ENCODE results near the gene ARMH2. TPM values are rescaled to one million over a fixed set of nuclear protein-coding genes. Genes with fewer than 3 reads are reported as not detected.

The ARMH2 gene
- polyA plus RNA-seq, 1 donor from 2014 or later, result 0.73 TPM

DNA sequence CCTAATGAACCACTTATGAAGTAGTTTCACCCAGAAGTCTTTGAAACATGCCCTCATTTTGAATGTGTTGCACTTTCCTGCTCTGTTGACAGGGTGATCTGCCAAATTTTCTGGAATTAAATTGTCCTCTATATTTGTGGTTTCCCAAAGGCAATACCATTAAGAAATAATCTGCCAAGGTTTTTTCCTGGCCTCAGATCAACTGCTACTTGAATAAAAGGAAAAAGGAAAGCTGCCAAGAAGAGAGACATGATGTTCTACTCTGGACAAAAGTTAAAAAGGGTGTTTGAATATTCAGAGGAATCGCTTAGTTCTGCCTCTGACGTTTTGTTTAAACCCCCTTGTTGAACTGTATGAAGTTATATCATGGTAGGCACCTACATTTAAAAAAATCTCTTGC is 37.4 kb upstream of the ARMH2 start:
- no peak overlapping the region for H3K4me3 ChIP-seq (ENCODE audit: low read length)
- no peak for TF ChIP-seq RAD21 (conservative IDR thresholded peaks at IDR 0.05)
- no peak for TF ChIP-seq EZH2 (IDR thresholded peaks at IDR 0.05; ENCODE audit: borderline replicate concordance, insufficient read depth, low read length, poor library complexity, severe bottlenecking)
- TF ChIP-seq, protein P1, sequence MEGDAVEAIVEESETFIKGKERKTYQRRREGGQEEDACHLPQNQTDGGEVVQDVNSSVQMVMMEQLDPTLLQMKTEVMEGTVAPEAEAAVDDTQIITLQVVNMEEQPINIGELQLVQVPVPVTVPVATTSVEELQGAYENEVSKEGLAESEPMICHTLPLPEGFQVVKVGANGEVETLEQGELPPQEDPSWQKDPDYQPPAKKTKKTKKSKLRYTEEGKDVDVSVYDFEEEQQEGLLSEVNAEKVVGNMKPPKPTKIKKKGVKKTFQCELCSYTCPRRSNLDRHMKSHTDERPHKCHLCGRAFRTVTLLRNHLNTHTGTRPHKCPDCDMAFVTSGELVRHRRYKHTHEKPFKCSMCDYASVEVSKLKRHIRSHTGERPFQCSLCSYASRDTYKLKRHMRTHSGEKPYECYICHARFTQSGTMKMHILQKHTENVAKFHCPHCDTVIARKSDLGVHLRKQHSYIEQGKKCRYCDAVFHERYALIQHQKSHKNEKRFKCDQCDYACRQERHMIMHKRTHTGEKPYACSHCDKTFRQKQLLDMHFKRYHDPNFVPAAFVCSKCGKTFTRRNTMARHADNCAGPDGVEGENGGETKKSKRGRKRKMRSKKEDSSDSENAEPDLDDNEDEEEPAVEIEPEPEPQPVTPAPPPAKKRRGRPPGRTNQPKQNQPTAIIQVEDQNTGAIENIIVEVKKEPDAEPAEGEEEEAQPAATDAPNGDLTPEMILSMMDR (IDR thresholded peaks at IDR 0.05; ENCODE audit: poor library complexity, severe bottlenecking), result no peak
- no peak for TF ChIP-seq TAF1 (IDR thresholded peaks at IDR 0.05; ENCODE audit: low read depth)
- no peak for TF ChIP-seq POLR2AphosphoS5 (IDR thresholded peaks at IDR 0.05)
- TF ChIP-seq EP300 (conservative IDR thresholded peaks at IDR 0.05; ENCODE audit: poor library complexity, severe bottlenecking), result no peak
- TF ChIP-seq, protein P2, sequence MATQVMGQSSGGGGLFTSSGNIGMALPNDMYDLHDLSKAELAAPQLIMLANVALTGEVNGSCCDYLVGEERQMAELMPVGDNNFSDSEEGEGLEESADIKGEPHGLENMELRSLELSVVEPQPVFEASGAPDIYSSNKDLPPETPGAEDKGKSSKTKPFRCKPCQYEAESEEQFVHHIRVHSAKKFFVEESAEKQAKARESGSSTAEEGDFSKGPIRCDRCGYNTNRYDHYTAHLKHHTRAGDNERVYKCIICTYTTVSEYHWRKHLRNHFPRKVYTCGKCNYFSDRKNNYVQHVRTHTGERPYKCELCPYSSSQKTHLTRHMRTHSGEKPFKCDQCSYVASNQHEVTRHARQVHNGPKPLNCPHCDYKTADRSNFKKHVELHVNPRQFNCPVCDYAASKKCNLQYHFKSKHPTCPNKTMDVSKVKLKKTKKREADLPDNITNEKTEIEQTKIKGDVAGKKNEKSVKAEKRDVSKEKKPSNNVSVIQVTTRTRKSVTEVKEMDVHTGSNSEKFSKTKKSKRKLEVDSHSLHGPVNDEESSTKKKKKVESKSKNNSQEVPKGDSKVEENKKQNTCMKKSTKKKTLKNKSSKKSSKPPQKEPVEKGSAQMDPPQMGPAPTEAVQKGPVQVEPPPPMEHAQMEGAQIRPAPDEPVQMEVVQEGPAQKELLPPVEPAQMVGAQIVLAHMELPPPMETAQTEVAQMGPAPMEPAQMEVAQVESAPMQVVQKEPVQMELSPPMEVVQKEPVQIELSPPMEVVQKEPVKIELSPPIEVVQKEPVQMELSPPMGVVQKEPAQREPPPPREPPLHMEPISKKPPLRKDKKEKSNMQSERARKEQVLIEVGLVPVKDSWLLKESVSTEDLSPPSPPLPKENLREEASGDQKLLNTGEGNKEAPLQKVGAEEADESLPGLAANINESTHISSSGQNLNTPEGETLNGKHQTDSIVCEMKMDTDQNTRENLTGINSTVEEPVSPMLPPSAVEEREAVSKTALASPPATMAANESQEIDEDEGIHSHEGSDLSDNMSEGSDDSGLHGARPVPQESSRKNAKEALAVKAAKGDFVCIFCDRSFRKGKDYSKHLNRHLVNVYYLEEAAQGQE (IDR thresholded peaks at IDR 0.05; ENCODE audit: borderline replicate concordance), result no peak
- no peaks in the 10 kb centered on the region for H3K9me2 ChIP-seq (ENCODE audit: insufficient read depth, low read length)
- no peaks in the 10 kb centered on the region for H4K20me1 ChIP-seq (ENCODE audit: insufficient read depth)
- H3K4me2 ChIP-seq (ENCODE audit: low read length), result no peak overlapping the region
- H3K27ac ChIP-seq (ENCODE audit: low read length), result no peak overlapping the region
- H3K9me3 ChIP-seq (ENCODE audit: low read length), result no peaks in the 10 kb centered on the region
- H3K36me3 ChIP-seq (ENCODE audit: insufficient read depth, low read length), result peaks cover 18% of the 10 kb centered on the region
- H3K79me2 ChIP-seq (replicated peaks; ENCODE audit: insufficient read depth, low read length), result no peaks in the 10 kb centered on the region
- H3F3A ChIP-seq (ENCODE audit: insufficient read depth, low read length, poor library complexity, severe bottlenecking), result no peaks in the 10 kb centered on the region
- H3K27me3 ChIP-seq (ENCODE audit: insufficient read depth, low read depth, low read length), result no peaks in the 10 kb centered on the region
- H3K9ac ChIP-seq (ENCODE audit: low read length), result no peak overlapping the region
- H2AFZ ChIP-seq (ENCODE audit: low read depth, low read length), result no peak overlapping the region

DNA sequence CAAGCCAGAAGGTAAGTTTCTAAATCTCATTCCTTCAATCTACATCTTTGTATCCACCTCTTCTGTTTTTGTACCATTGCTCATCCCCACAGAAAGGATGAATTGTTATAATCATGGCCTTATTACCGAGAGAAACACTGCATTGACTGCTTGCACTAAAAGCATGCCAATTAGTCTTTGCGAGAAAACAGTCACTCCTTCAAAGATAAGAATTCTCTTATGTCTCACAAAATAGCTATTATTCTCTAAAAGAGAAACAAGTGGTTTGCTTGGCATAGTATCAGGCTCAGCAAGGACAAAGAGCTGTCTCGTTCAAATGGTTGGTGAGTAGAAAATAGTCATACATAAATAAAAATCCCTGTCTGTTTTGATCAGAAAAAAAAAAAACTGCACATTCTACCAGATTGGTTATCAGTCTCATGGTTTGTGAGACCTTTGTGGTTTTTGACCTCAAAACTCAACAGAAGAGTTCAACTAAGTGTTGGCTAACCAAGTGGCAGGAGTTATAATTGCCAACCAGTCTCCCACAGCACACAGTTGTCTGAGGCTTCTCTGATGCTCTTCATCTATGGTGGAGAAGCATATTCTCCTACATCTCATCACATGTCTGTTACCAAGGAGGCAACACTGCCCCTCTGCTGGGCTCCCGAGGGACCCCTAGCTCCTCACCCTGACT is 35.1 kb upstream of the ARMH2 start:
- Histone ChIP-seq H3K27ac (ENCODE audit: low read length) (no peak overlapping the region), H3K79me2 (replicated peaks; ENCODE audit: insufficient read depth, low read length) (no peaks in the 10 kb centered on the region), H3K9me3 (ENCODE audit: low read length) (no peaks in the 10 kb centered on the region), H3K36me3 (ENCODE audit: insufficient read depth, low read length) (peaks cover 19% of the 10 kb centered on the region), H4K20me1 (ENCODE audit: insufficient read depth) (no peaks in the 10 kb centered on the region), H3K4me2 (ENCODE audit: low read length) (no peak overlapping the region), H3K4me3 (ENCODE audit: low read length) (no peak overlapping the region), H3K9me2 (ENCODE audit: insufficient read depth, low read length) (no peaks in the 10 kb centered on the region), H3F3A (ENCODE audit: insufficient read depth, low read length, poor library complexity, severe bottlenecking) (no peaks in the 10 kb centered on the region), H2AFZ (ENCODE audit: low read depth, low read length) (no peak overlapping the region), H3K27me3 (ENCODE audit: insufficient read depth, low read depth, low read length) (no peaks in the 10 kb centered on the region), H3K9ac (ENCODE audit: low read length) (no peak overlapping the region)
- TF ChIP-seq EZH2 (IDR thresholded peaks at IDR 0.05; ENCODE audit: borderline replicate concordance, insufficient read depth, low read length, poor library complexity, severe bottlenecking), result no peak
- no peak for TF ChIP-seq EP300 (conservative IDR thresholded peaks at IDR 0.05; ENCODE audit: poor library complexity, severe bottlenecking)
- TF ChIP-seq TAF1 (IDR thresholded peaks at IDR 0.05; ENCODE audit: low read depth), result no peak
- TF ChIP-seq MXI1 (conservative IDR thresholded peaks at IDR 0.05; ENCODE audit: poor library complexity, severe bottlenecking), result no peak
- TF ChIP-seq, protein P2 (IDR thresholded peaks at IDR 0.05; ENCODE audit: borderline replicate concordance), result no peak
- no peak for TF ChIP-seq POLR2AphosphoS5 (IDR thresholded peaks at IDR 0.05)
- TF ChIP-seq, protein P1 (IDR thresholded peaks at IDR 0.05; ENCODE audit: poor library complexity, severe bottlenecking), result no peak
- TF ChIP-seq RAD21 (conservative IDR thresholded peaks at IDR 0.05), result no peak
- TF ChIP-seq SMC3 (conservative IDR thresholded peaks at IDR 0.05; ENCODE audit: poor library complexity), result no peak

All from neural cell (in vitro differentiated cells).